ENCODE results near the gene SCN3A. TPM values are rescaled to one million over a fixed set of nuclear protein-coding genes. Genes with fewer than 3 reads are reported as not detected.

The SCN3A gene
- polyA plus RNA-seq = under 1 TPM; 0.04 to 0.06 TPM

DNA sequence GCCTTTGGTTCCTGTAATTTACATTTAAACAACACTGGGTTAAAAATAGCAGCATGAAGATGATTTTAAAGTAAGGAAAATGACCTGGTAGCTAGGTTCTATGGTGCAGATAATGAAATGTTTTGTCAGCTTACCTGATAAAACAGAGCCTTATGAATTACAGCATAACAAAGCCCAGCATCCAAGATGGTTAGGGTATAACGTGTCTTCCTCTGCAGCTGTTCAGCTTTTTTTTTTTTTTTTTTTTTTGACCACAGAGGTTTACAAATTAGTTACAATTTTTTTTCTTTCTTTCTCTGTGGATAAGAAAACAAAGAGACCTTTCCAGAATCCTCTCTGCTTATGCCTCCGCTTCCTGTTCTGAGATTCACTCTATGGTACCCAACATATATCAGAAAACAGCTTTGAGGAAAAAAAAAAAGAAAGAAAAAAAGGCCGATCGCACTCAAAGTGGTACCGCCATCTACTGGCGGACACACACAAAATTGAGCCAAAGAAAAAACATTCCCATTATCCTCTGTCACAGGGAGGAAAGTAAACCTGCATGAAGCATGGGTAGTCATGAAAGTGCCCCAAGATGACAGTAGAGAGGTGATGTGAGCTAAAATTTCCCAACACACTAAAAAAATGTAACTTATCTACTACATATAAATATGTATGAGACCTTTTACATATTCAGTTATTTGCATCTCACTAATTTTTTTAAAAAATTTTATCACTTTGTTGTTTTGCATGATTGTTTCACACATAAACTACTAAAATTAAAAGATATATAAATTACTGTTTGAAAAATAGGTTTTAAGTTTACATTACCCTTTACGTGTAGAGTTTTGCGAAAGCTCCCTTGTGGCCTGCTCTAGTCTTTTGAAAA, at the start of gene SCN3A:
TSS of gene SCN3A (minus strand) at position 362 of the 871 bp plus-strand sequence. CDS start 27,656 bp downstream, outside the sequence.
- H3K36me3 ChIP-seq (ENCODE audit: control insufficient read depth in 2 of 2, insufficient read depth in 2 of 2, low read length in 1 of 2) = no peaks in the 10 kb centered on the region
- WGBS, 2 donors = 21 to 22% methylated on average over 8 of the region's 8 CpGs
- no peaks in the 10 kb centered on the region for H3K9me3 ChIP-seq (ENCODE audit: control insufficient read depth in 2 of 2, insufficient read depth in 1 of 2, low read depth in 1 of 2, low read length in 1 of 2)
- H3K4me1 ChIP-seq (ENCODE audit: control insufficient read depth in 2 of 2, insufficient read depth in 2 of 2, low read length in 1 of 2) = no peaks in the 10 kb centered on the region
- H3K4me3 ChIP-seq (ENCODE audit: low read depth in 1 of 2, low read length in 2 of 2) = no peak within 1 kb of the TSS
- H3K27me3 ChIP-seq (ENCODE audit: control insufficient read depth in 1 of 2, insufficient read depth in 2 of 2, low read length in 2 of 2) = no peaks in the 10 kb centered on the region
- H3K27ac ChIP-seq (ENCODE audit: low read depth in 2 of 2, low read length in 1 of 2) = no peak within 1 kb of the TSS

DNA sequence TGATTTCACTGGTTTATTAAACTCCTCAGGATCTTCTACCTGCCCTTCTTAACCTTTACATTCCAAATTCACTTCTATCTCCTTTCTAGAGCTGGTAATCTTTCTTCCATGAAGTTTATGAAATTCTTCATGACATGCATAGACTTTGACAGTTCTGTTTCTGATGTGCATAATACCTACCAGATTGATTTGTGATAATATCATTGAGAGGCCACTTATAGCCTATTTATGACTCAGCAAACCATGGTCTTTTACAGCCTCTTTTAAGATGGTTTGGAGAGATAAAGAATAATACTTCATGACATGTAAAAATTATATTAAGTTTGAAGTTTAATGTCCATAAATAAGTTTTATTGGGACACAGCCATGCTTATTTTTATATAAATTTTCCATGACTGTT, 49.3 kb upstream of the SCN3A start:
- Histone ChIP-seq H3K36me3 (ENCODE audit: control insufficient read depth in 2 of 2, insufficient read depth in 2 of 2, low read length in 1 of 2) (no peaks in the 10 kb centered on the region), H3K27ac (ENCODE audit: low read depth in 2 of 2, low read length in 1 of 2) (no peak overlapping the region), H3K4me3 (ENCODE audit: low read depth in 1 of 2, low read length in 2 of 2) (no peak overlapping the region), H3K9me3 (ENCODE audit: control insufficient read depth in 2 of 2, insufficient read depth in 1 of 2, low read depth in 1 of 2, low read length in 1 of 2) (no peaks in the 10 kb centered on the region), H3K27me3 (ENCODE audit: control insufficient read depth in 1 of 2, insufficient read depth in 2 of 2, low read length in 2 of 2) (no peaks in the 10 kb centered on the region), H3K4me1 (ENCODE audit: control insufficient read depth in 2 of 2, insufficient read depth in 2 of 2, low read length in 1 of 2) (no peaks in the 10 kb centered on the region)

DNA sequence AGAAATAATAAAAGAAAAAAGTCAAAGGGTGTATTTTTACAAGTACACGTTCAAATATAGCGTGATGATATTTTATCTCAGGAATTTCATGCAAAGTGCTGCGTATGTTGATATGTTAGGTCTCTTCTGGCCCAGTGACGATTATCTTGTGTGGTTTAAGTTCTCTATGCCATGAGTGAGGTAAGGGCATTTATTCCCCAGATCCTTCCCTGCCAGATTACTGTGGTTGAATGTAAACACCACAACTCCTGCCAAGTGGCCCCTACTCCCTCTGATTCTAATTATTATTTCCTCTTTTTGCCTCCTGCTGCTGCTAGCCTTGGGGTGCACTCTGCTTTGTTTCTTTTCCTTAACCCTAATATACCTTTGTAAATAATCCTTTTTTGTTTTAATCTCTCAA, 47.5 kb upstream of the SCN3A start:
- Histone ChIP-seq H3K27me3 (ENCODE audit: control insufficient read depth in 1 of 2, insufficient read depth in 2 of 2, low read length in 2 of 2) (no peaks in the 10 kb centered on the region), H3K4me1 (ENCODE audit: control insufficient read depth in 2 of 2, insufficient read depth in 2 of 2, low read length in 1 of 2) (no peaks in the 10 kb centered on the region), H3K9me3 (ENCODE audit: control insufficient read depth in 2 of 2, insufficient read depth in 1 of 2, low read depth in 1 of 2, low read length in 1 of 2) (no peaks in the 10 kb centered on the region), H3K4me3 (ENCODE audit: low read depth in 1 of 2, low read length in 2 of 2) (no peak overlapping the region), H3K27ac (ENCODE audit: low read depth in 2 of 2, low read length in 1 of 2) (no peak overlapping the region), H3K36me3 (ENCODE audit: control insufficient read depth in 2 of 2, insufficient read depth in 2 of 2, low read length in 1 of 2) (no peaks in the 10 kb centered on the region)
- 68 to 76% methylated on average over 4 of the region's 4 CpGs for WGBS, 2 donors

DNA sequence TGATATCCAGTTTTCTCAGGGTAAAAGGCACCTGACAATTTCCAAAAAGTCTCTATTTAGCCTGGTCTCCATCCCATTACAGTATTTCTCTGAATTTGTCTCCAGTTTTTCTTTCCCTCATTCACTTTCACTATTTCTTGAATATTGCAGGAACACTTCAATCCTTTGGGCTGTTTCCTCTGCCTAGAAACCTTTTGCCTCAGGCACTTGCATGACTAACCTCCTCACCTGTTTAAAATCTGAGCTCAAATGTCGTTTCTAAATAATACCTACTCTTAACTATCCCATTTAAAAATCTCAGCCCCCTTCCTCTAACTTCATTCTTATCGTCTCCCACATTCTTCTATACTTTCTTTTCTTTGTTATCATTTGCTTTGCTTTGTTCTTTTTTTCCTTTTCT, 44.4 kb upstream of the SCN3A start:
- H3K9me3 ChIP-seq (ENCODE audit: control insufficient read depth in 2 of 2, insufficient read depth in 1 of 2, low read depth in 1 of 2, low read length in 1 of 2) = no peaks in the 10 kb centered on the region
- 45 to 53% methylated on average over 2 of the region's 2 CpGs for WGBS, 2 donors
- no peak overlapping the region for H3K27ac ChIP-seq (ENCODE audit: low read depth in 2 of 2, low read length in 1 of 2)
- no peaks in the 10 kb centered on the region for H3K4me1 ChIP-seq (ENCODE audit: control insufficient read depth in 2 of 2, insufficient read depth in 2 of 2, low read length in 1 of 2)
- no peak overlapping the region for H3K4me3 ChIP-seq (ENCODE audit: low read depth in 1 of 2, low read length in 2 of 2)
- H3K36me3 ChIP-seq (ENCODE audit: control insufficient read depth in 2 of 2, insufficient read depth in 2 of 2, low read length in 1 of 2) = no peaks in the 10 kb centered on the region
- no peaks in the 10 kb centered on the region for H3K27me3 ChIP-seq (ENCODE audit: control insufficient read depth in 1 of 2, insufficient read depth in 2 of 2, low read length in 2 of 2)

DNA sequence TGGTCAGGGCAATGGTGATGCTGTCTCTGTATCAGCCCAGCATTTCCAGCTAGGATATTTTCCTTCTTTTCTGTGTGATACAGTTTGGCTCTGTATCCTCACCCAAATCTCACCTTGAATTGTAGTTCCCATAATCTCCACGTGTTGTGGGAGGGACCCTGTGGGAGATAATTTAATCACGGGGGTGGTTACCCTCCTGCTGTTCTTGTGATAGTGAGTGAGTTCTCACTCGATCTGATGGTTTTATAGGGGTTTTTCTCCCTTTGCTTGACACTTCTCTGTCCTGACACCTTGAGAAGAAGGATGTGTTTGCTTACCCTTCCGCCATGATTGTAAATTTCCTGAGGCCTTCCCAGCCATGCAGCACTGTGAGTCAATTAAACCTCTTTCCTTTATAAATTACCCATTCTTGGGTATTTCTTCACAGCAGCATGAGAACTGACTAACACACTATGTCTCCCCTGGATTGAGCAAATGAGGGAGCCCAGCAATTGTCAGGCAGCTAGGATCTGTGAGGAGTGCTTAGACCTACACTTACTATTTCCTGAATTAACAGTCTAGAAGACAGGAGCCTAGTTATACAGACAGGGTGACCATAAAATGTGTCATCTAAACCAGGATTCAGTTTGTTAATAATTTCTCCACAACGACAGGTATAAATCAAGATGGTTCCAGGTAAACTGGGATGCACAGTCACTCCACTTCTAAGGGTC, 41.4 kb upstream of the SCN3A start:
- Histone ChIP-seq H3K4me1 (ENCODE audit: control insufficient read depth in 2 of 2, insufficient read depth in 2 of 2, low read length in 1 of 2) (no peaks in the 10 kb centered on the region), H3K4me3 (ENCODE audit: low read depth in 1 of 2, low read length in 2 of 2) (no peak overlapping the region), H3K9me3 (ENCODE audit: control insufficient read depth in 2 of 2, insufficient read depth in 1 of 2, low read depth in 1 of 2, low read length in 1 of 2) (no peaks in the 10 kb centered on the region), H3K27me3 (ENCODE audit: control insufficient read depth in 1 of 2, insufficient read depth in 2 of 2, low read length in 2 of 2) (no peaks in the 10 kb centered on the region), H3K36me3 (ENCODE audit: control insufficient read depth in 2 of 2, insufficient read depth in 2 of 2, low read length in 1 of 2) (no peaks in the 10 kb centered on the region), H3K27ac (ENCODE audit: low read depth in 2 of 2, low read length in 1 of 2) (no peak overlapping the region)
- WGBS, 2 donors = 41 to 46% methylated on average over 5 of the region's 5 CpGs

DNA sequence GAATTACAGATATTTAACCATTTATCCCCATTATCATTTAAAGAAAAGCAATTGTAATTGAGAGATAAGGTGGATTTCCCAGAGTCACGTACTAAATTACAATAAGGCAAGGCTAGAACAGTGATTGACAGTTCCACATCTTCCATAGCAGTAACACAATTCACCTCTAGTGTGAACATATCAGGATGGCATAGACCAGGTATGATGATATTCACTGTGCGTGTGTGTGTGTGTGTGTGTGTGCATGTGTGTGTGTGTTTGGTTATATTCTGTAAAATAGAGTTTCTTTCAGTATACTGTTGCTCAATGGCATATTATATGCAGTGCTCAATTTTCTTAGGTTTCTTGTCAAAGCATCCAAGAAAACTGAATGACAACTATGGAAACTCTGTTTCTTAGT, 37.1 kb upstream of the SCN3A start:
- H3K27me3 ChIP-seq (ENCODE audit: control insufficient read depth in 1 of 2, insufficient read depth in 2 of 2, low read length in 2 of 2) = no peaks in the 10 kb centered on the region
- H3K36me3 ChIP-seq (ENCODE audit: control insufficient read depth in 2 of 2, insufficient read depth in 2 of 2, low read length in 1 of 2) = no peaks in the 10 kb centered on the region
- no peaks in the 10 kb centered on the region for H3K9me3 ChIP-seq (ENCODE audit: control insufficient read depth in 2 of 2, insufficient read depth in 1 of 2, low read depth in 1 of 2, low read length in 1 of 2)
- H3K27ac ChIP-seq (ENCODE audit: low read depth in 2 of 2, low read length in 1 of 2) = no peak overlapping the region
- no peak overlapping the region for H3K4me3 ChIP-seq (ENCODE audit: low read depth in 1 of 2, low read length in 2 of 2)
- WGBS, 2 donors = 75 to 87% methylated on average over 2 of the region's 2 CpGs
- no peaks in the 10 kb centered on the region for H3K4me1 ChIP-seq (ENCODE audit: control insufficient read depth in 2 of 2, insufficient read depth in 2 of 2, low read length in 1 of 2)

DNA sequence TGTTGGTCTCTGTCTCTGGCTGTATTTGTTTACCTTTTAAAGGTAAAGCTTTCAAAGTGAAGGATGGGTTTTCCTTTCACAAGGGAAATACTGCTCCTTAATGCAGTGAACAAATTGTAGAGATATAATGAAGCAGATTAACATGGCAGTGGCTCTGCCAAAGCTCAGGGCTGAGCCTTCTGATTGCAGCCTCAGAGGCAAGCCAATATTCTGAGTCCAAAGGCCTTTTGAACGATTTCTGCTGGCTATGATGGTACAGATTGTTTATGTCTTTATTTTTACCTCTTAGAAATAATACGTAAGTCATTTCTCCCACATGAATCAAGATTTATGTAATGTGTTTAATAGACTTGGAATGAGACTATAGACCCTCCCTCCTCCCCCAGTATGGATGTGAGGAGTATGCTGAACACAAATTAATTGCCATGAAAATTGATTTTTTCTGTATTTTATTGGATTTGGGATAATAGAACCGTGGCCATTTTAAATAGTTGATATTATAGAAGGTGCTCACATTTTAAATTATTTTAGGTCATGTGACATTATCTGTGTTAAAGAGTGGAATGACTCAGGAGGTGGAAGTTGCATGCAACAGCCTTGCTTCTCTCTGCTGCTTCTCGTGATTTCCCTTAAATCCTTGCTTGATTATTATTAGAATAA, 36.1 kb upstream of the SCN3A start:
- H3K4me1 ChIP-seq (ENCODE audit: control insufficient read depth in 2 of 2, insufficient read depth in 2 of 2, low read length in 1 of 2) = no peaks in the 10 kb centered on the region
- 53 to 59% methylated on average over 4 of the region's 4 CpGs for WGBS, 2 donors
- H3K36me3 ChIP-seq (ENCODE audit: control insufficient read depth in 2 of 2, insufficient read depth in 2 of 2, low read length in 1 of 2) = no peaks in the 10 kb centered on the region
- H3K27me3 ChIP-seq (ENCODE audit: control insufficient read depth in 1 of 2, insufficient read depth in 2 of 2, low read length in 2 of 2) = no peaks in the 10 kb centered on the region
- H3K9me3 ChIP-seq (ENCODE audit: control insufficient read depth in 2 of 2, insufficient read depth in 1 of 2, low read depth in 1 of 2, low read length in 1 of 2) = no peaks in the 10 kb centered on the region
- no peak overlapping the region for H3K27ac ChIP-seq (ENCODE audit: low read depth in 2 of 2, low read length in 1 of 2)
- H3K4me3 ChIP-seq (ENCODE audit: low read depth in 1 of 2, low read length in 2 of 2) = no peak overlapping the region

DNA sequence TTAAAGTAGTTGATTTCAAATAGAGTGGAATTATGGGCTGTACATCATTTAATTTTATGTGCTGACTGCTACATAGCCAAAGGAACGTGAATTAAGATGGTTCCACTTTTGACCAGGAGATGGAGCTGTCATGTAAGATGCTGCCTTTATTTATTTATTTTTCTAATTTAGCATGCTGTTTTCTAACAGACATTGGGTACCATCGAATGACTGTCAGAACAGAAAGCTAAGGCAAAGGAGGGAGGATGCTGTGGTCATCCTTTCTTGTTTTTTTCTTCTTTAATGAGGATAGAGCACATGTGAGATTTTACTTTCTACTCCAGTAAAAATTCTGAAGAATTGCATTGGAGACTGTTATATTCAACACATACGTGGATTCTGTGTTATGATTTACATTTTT, 35.4 kb upstream of the SCN3A start, which contains the start of gene SCN2A:
TSS of gene SCN2A (plus strand) at position 185 of the 400 bp plus-strand sequence. CDS start 56,410 bp downstream, outside the sequence.
- WGBS, 2 donors = 26 to 29% methylated on average over 3 of the region's 3 CpGs
- H3K27me3 ChIP-seq (ENCODE audit: control insufficient read depth in 1 of 2, insufficient read depth in 2 of 2, low read length in 2 of 2) = no peaks in the 10 kb centered on the region
- H3K9me3 ChIP-seq (ENCODE audit: control insufficient read depth in 2 of 2, insufficient read depth in 1 of 2, low read depth in 1 of 2, low read length in 1 of 2) = no peaks in the 10 kb centered on the region
- no peak within 1 kb of the TSS for H3K4me3 ChIP-seq (ENCODE audit: low read depth in 1 of 2, low read length in 2 of 2)
- no peaks in the 10 kb centered on the region for H3K4me1 ChIP-seq (ENCODE audit: control insufficient read depth in 2 of 2, insufficient read depth in 2 of 2, low read length in 1 of 2)
- H3K36me3 ChIP-seq (ENCODE audit: control insufficient read depth in 2 of 2, insufficient read depth in 2 of 2, low read length in 1 of 2) = no peaks in the 10 kb centered on the region
- H3K27ac ChIP-seq (ENCODE audit: low read depth in 2 of 2, low read length in 1 of 2) = no peak within 1 kb of the TSS

DNA sequence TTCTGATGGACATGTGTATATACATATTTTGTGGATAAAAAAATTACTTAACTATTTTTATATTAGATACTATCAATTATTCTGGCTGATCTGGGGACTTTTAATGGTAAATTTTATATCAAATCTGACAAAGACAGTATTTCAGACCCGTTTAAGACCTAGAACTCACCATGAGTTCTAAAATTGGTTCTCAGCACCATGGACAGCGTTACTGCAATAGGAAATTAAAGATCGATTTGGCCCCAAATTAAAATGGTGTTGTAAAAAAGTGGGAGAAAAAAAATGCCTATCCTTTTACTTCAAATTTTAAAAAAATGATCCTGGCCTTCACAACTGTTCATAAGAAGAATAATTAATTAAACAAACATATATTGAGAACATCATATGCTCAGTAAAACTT, 34.4 kb upstream of the SCN3A start:
- 9 to 13% methylated on average over 3 of the region's 3 CpGs for WGBS, 2 donors
- Histone ChIP-seq H3K36me3 (ENCODE audit: control insufficient read depth in 2 of 2, insufficient read depth in 2 of 2, low read length in 1 of 2) (no peaks in the 10 kb centered on the region), H3K27ac (ENCODE audit: low read depth in 2 of 2, low read length in 1 of 2) (no peak overlapping the region), H3K27me3 (ENCODE audit: control insufficient read depth in 1 of 2, insufficient read depth in 2 of 2, low read length in 2 of 2) (no peaks in the 10 kb centered on the region), H3K9me3 (ENCODE audit: control insufficient read depth in 2 of 2, insufficient read depth in 1 of 2, low read depth in 1 of 2, low read length in 1 of 2) (no peaks in the 10 kb centered on the region), H3K4me3 (ENCODE audit: low read depth in 1 of 2, low read length in 2 of 2) (no peak overlapping the region), H3K4me1 (ENCODE audit: control insufficient read depth in 2 of 2, insufficient read depth in 2 of 2, low read length in 1 of 2) (no peaks in the 10 kb centered on the region)
